GM21447 (cell line): Measurements from ENCODE around the gene NBEAL2.
"Not testable (repeated sequence)": the region's sequence is repeated elsewhere in the genome, so short reads cannot be mapped to it uniquely, and the experiment has no call there.

Experiments
- ATAC-seq: cut with Tn5 transposase; IDR thresholded peaks from one replicate; pipeline ENCODE4 v1.9.1; 2021; ENCODE audit not compliant: unreplicated experiment

Gene NBEAL2

GRCh38 chr3:46962990-46963389 lies 16.5 kb upstream of the NBEAL2 start:
- ATAC-seq = no peak

GRCh38 chr3:46964038-46964590 lies 15.4 kb upstream of the NBEAL2 start:
- ATAC-seq = not testable (repeated sequence)

- no peak for ATAC-seq
Measured at GRCh38 chr3:46965151-46965550, 14.3 kb upstream of the NBEAL2 start.

GRCh38 chr3:46966811-46967210 lies 12.7 kb upstream of the NBEAL2 start:
- ATAC-seq = no peak

- ATAC-seq = no peak
Measured at GRCh38 chr3:46968783-46969428, 10.6 kb upstream of the NBEAL2 start.

GRCh38 chr3:46970391-46971091 lies 8.9 kb upstream of the NBEAL2 start:
- no peak for ATAC-seq

GRCh38 chr3:46971151-46971550 lies 8.3 kb upstream of the NBEAL2 start:
- no peak for ATAC-seq

- no peak for ATAC-seq
Measured at GRCh38 chr3:46971742-46972141, 7.7 kb upstream of the NBEAL2 start.

GRCh38 chr3:46972396-46972795 lies 7.1 kb upstream of the NBEAL2 start:
- ATAC-seq = no peak

- no peak for ATAC-seq
Measured at GRCh38 chr3:46974421-46975171, 4.9 kb upstream of the NBEAL2 start.

- peak; percentile 65 for ATAC-seq
Measured at GRCh38 chr3:46976326-46977190, 2.9 kb upstream of the NBEAL2 start, which contains the start of gene CCDC12. TSS of gene CCDC12 (minus strand) at chr3:46976745. CDS start at chr3:46976732, 13 bp downstream.

- ATAC-seq = no peak
Measured at GRCh38 chr3:46977811-46978195, 1.7 kb upstream of the NBEAL2 start.

GRCh38 chr3:46978381-46978780 lies 1.1 kb upstream of the NBEAL2 start:
- no peak for ATAC-seq

GRCh38 chr3:46979958-46980497 lies 562 bp downstream of the NBEAL2 start:
- ATAC-seq = peak; percentile 1

GRCh38 chr3:46981932-46982471 lies 2.5 kb downstream of the NBEAL2 start:
- ATAC-seq = no peak

- no peak for ATAC-seq
Measured at GRCh38 chr3:46982546-46982945, 3.1 kb downstream of the NBEAL2 start.

- no peak for ATAC-seq
Measured at GRCh38 chr3:46984591-46985459, 5.4 kb downstream of the NBEAL2 start.

- ATAC-seq = no peak
Measured at GRCh38 chr3:46985588-46985987, 6.1 kb downstream of the NBEAL2 start.

GRCh38 chr3:46986055-46986730 lies 6.7 kb downstream of the NBEAL2 start:
- no peak for ATAC-seq
